Stomach (tissue), 4 donors: ENCODE results near the gene TMEM45A.

ENCODE experiments used
- POLR2A ChIP-seq, 4 donors: fragments of 450-650 bp; IDR thresholded peaks; one replicate each; pipeline ENCODE4 v1.6.1; 2016; ENCODE audit warnings: antibody characterized with exemption in 4 of 4, control low read depth in 2 of 4, mild to moderate bottlenecking in 1 of 4, moderate library complexity in 1 of 4
- POLR2AphosphoS5 ChIP-seq, 3 donors: sonication (generic); formaldehyde crosslinking; IDR thresholded peaks; one replicate each; pipeline ENCODE4 v1.6.1; 2016; ENCODE audit warnings: antibody characterized with exemption in 3 of 3
- TF ChIP-seq, protein P1 (sequence below), 7 experiments: fragments of 450-650 bp in 4 of 7; fragments of 200-600 bp in 3 of 7; sonication (generic) in 3 of 7; IDR thresholded peaks; one replicate each; pipeline ENCODE4 v1.5.1; 2016 to 2019; ENCODE audit warnings: antibody characterized with exemption in 7 of 7, control low read depth in 2 of 7, mild to moderate bottlenecking in 1 of 7

DNA sequence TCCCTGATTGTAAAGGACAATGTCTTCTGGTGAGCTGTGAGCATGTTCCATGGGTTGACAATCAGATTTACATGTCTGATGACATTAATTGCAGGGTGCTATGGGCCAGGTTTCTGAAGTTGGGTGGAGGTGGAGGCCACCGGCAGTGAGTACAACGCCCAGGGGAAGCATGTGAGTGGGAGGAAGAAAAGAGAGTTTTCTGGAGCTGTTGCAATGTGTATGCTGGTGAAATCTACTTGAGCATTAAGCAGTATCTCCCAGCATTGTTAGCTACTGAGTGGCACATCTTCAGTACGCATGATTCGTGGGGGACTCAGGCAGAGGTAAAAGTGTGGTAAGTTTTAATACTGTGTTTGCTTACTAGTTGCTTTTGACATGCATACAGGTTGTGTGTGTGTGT lies 26.6 kb downstream of the TMEM45A start:
- TF ChIP-seq, protein P1, sequence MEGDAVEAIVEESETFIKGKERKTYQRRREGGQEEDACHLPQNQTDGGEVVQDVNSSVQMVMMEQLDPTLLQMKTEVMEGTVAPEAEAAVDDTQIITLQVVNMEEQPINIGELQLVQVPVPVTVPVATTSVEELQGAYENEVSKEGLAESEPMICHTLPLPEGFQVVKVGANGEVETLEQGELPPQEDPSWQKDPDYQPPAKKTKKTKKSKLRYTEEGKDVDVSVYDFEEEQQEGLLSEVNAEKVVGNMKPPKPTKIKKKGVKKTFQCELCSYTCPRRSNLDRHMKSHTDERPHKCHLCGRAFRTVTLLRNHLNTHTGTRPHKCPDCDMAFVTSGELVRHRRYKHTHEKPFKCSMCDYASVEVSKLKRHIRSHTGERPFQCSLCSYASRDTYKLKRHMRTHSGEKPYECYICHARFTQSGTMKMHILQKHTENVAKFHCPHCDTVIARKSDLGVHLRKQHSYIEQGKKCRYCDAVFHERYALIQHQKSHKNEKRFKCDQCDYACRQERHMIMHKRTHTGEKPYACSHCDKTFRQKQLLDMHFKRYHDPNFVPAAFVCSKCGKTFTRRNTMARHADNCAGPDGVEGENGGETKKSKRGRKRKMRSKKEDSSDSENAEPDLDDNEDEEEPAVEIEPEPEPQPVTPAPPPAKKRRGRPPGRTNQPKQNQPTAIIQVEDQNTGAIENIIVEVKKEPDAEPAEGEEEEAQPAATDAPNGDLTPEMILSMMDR (IDR thresholded peaks at IDR 0.05) = no peak
- TF ChIP-seq POLR2A (IDR thresholded peaks at IDR 0.05) (no peak), POLR2AphosphoS5 (IDR thresholded peaks at IDR 0.05) (no peak)
